ENCODE measurements around the gene EVPL. TPM values are rescaled to one million over a fixed set of nuclear protein-coding genes. Genes with fewer than 3 reads are reported as not detected.

Gene EVPL
- total RNA-seq, 1 experiment from 2014 or later, result not detected

DNA sequence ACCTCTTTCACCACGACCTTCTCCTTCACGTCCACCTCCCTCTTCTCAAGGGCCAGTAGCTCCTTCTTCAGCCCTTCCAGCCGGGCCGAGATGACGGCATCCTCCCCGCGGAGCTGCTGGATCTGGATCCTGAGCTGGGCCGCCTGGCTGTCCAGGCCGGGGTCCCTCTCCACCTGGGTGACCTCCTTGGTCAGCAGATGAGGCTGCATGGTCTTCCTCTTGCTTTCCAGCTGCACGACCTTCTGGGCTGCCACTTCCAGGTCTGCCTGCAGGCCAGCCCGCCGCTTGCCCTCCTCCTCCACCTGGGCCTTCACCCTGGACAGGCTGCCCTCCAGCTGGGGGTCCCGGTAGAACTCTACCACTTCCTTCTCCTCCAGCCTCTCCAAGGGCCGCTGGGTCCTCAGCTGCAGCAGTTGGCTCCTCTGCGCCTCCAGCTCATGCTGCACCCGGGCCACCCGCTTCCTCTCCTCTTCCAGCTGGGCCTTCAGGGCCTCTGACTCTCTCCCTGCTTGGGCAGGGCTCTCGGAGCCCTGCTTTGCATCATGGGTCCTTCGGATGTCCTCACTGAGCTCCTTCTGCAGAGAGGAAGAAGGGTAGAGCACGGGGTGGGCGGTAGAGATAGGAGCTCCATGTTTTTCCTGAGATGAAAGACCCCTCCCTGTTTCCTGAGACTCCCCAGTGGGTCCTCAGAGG, 17.0 kb downstream of the EVPL start:
- H3K36me3 ChIP-seq, result peaks cover 4% of the 10 kb centered on the region; the same call in 1 of the 2 replicates
- no peaks in the 10 kb centered on the region for H3K9me3 ChIP-seq
- H3K4me3 ChIP-seq, result no peak overlapping the region
- no peak for DNase-seq
- H3K27me3 ChIP-seq, result no peaks in the 10 kb centered on the region

- no peak for DNase-seq
- Histone ChIP-seq H3K9me3 (no peaks in the 10 kb centered on the region), H3K27me3 (no peaks in the 10 kb centered on the region), H3K36me3 (peaks cover 4% of the 10 kb centered on the region; the same call in 1 of the 2 replicates), H3K4me3 (no peak overlapping the region)
These were observed 17.7 kb downstream of the EVPL start for GRCh38 chr17:76009447-76009846.

- peaks cover 4% of the 10 kb centered on the region; the same call in 1 of the 2 replicates for H3K36me3 ChIP-seq
- no peaks in the 10 kb centered on the region for H3K9me3 ChIP-seq
- no peak overlapping the region for H3K4me3 ChIP-seq
- DNase-seq, result no peak
- no peaks in the 10 kb centered on the region for H3K27me3 ChIP-seq
These were observed 18.3 kb downstream of the EVPL start for GRCh38 chr17:76008630-76009425.

DNA sequence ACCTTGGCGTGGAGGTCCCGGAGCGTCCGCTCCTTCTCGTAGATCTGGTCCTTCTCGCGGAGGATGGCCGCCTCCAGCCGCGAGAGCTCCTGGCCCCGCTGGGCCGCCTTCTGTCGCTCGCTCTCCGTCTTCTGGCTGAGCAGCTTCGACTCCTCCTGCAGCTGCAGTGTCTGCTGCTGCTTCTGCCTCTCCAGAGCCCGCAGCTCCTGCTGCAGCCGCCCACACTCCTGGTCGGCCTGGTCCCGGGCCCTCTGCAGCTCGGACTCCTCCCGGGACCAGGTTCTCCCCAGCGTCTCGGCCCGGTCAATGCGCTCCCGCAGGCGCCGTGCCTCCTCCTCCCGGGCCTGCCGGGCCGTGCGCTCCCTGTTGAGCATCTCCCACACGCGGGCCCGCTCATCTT, 18.9 kb downstream of the EVPL start:
- H3K27me3 ChIP-seq, result no peaks in the 10 kb centered on the region
- DNase-seq, result no peak
- no peak overlapping the region for H3K4me3 ChIP-seq
- no peaks in the 10 kb centered on the region for H3K9me3 ChIP-seq
- peaks cover 4% of the 10 kb centered on the region; the same call in 1 of the 2 replicates for H3K36me3 ChIP-seq

DNA sequence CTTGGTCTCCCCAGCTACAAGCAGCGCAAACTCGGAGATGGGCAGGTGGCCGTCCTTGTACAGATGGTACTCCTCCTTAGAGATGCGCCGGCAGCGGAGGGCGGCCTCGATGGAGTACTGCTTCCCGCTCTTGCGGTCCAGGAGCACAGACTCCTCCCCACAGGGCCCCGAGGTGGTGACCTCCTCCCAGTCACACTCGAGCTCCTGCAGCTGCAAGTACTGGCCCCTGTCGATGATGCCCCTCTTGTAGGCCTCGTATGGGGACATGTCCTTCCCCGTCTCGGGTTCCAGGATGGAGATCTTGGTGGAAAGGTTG, 19.3 kb downstream of the EVPL start:
- no peaks in the 10 kb centered on the region for H3K9me3 ChIP-seq
- peaks cover 4% of the 10 kb centered on the region; the same call in 1 of the 2 replicates for H3K36me3 ChIP-seq
- H3K4me3 ChIP-seq, result no peak overlapping the region
- no peaks in the 10 kb centered on the region for H3K27me3 ChIP-seq
- no peak for DNase-seq

- no peak overlapping the region for H3K4me3 ChIP-seq
- no peak for DNase-seq
- H3K36me3 ChIP-seq, result peaks cover 4% of the 10 kb centered on the region; the same call in 1 of the 2 replicates
- H3K9me3 ChIP-seq, result no peaks in the 10 kb centered on the region
- H3K27me3 ChIP-seq, result no peaks in the 10 kb centered on the region
These were observed 19.8 kb downstream of the EVPL start for GRCh38 chr17:76007131-76007849.

GRCh38 chr17:76005263-76006149, 21.6 kb downstream of the EVPL start:
- no peaks in the 10 kb centered on the region for H3K9me3 ChIP-seq
- H3K4me3 ChIP-seq, result no peak overlapping the region
- no peaks in the 10 kb centered on the region for H3K27me3 ChIP-seq
- H3K36me3 ChIP-seq, result peaks cover 4% of the 10 kb centered on the region; the same call in 1 of the 2 replicates
- peak; percentile 63 for DNase-seq

DNA sequence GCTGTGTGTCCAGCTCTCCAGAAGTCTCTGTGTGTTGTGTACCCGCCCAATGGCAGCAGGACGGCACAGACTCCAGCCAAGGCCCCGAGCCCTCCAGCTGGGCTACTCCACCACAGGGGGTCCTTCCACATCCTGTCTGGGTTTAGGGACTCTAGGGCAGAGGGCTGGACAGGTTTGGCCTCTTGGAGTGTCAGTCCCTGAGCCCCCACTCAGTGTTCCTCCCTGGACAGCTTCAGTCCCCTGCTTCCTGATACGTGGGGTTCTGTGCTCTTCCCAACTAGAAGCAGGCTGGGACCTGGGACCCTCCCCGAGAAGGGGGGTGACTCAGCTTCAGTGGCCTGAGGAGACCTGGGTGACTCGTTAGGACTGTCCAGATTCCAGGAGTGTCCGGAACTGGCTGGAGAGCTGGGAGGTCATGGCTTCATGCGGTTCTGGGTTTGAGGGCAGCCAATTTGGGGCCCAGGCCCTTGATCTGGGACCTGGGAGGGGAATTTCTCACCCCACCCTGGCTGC, 22.3 kb downstream of the EVPL start:
- DNase-seq, result peak; percentile 42
- Histone ChIP-seq H3K4me3 (no peak overlapping the region), H3K9me3 (no peaks in the 10 kb centered on the region), H3K36me3 (peaks cover 7% of the 10 kb centered on the region; the same call in 1 of the 2 replicates), H3K27me3 (no peaks in the 10 kb centered on the region)

- H3K27me3 ChIP-seq, result no peaks in the 10 kb centered on the region
- no peak overlapping the region for H3K4me3 ChIP-seq
- no peak for DNase-seq
- H3K36me3 ChIP-seq, result peaks cover 7% of the 10 kb centered on the region; the same call in 1 of the 2 replicates
- no peaks in the 10 kb centered on the region for H3K9me3 ChIP-seq
These were observed 23.2 kb downstream of the EVPL start for GRCh38 chr17:76003915-76004314.

- Histone ChIP-seq H3K9me3 (no peaks in the 10 kb centered on the region), H3K27me3 (no peaks in the 10 kb centered on the region), H3K4me3 (no peak overlapping the region), H3K36me3 (peaks cover 7% of the 10 kb centered on the region; the same call in 1 of the 2 replicates)
- DNase-seq, result no peak
These were observed 25.0 kb downstream of the EVPL start for GRCh38 chr17:76002100-76002499.

GRCh38 chr17:76000755-76001521, 26.2 kb downstream of the EVPL start, which contains the start of gene CDK3:
Gene CDK3 (plus strand): TSS chr17:76000855. CDS start chr17:76001426, 571 bp downstream.
- no peak for DNase-seq
- Histone ChIP-seq H3K4me3 (no peak within 1 kb of the TSS), H3K36me3 (peaks cover 7% of the 10 kb centered on the region; the same call in 1 of the 2 replicates), H3K27me3 (no peaks in the 10 kb centered on the region), H3K9me3 (no peaks in the 10 kb centered on the region)

DNA sequence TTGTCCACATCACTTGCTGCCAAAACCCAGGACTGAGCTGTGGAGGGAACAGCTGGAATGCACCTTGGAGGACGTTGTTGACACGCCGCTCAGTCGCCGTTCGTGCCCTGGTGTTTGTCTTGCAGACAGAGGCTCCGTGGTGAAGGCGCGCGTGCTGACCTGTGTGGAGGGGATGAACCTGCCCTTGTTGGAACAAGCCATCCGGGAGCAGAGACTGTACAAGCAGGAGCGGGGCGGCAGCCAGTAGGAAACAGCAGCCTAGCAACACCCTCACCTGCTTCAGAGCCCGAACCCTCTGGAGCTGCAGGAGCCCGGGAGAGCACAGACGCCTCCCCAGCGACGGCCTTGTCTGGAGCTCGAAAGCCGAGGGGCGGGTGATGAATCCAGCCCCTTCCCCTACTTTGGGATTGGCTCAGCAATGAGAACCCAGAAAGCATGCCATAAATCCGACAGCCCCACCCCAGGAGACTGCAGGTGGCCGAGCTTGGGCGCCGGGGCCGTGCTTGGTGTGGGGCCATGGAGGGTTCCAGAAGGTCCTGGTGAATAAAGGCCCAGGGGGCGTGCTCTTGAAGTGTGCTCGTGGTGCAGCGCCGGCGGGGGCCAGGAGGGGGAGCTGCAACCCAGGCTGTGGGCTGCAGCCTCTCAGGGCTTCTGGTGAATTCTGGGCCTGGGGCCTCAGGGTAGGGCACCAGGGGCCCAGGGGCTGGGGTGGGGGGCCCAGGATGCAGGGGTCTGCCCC, 26.9 kb downstream of the EVPL start:
- Histone ChIP-seq H3K27me3 (no peaks in the 10 kb centered on the region), H3K9me3 (no peaks in the 10 kb centered on the region), H3K4me3 (no peak overlapping the region), H3K36me3 (peaks cover 4% of the 10 kb centered on the region; the same call in 1 of the 2 replicates)
- peak; percentile 34 for DNase-seq

DNA sequence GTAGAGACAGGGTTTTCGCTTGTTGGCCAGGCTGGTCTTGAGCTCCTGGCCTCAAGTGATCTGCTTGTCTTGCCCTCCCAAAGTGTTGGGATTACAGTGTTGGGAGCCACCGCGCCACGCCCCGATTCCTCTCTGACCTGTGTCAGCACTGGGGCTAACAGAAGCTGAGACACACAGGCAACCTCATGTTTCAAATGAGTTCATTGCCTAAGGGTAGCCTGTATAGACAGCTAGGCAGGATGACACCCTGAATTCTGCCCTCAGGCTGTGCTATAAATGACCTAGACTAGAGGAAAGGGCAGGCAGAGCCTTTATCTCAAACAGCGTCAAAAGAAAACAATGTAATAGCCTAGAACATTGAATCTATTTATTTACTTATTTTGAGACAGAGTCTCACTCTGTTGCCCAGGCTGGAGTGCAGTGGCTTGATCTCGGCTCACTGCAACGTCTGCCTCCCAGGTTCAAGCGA, 28.7 kb downstream of the EVPL start:
- no peak overlapping the region for H3K4me3 ChIP-seq
- H3K27me3 ChIP-seq, result no peaks in the 10 kb centered on the region
- peaks cover 8% of the 10 kb centered on the region for H3K36me3 ChIP-seq
- DNase-seq, result no peak
- H3K9me3 ChIP-seq, result no peaks in the 10 kb centered on the region

- no peak for DNase-seq
- Histone ChIP-seq H3K9me3 (no peaks in the 10 kb centered on the region), H3K36me3 (peaks cover 11% of the 10 kb centered on the region), H3K27me3 (no peaks in the 10 kb centered on the region), H3K4me3 (no peak overlapping the region)
These were observed 30.2 kb downstream of the EVPL start for GRCh38 chr17:75996665-75997590.
